Ovary (tissue), 3 donors: ENCODE results near the gene ALG2.

Experiments
- CTCF ChIP-seq, 3 donors: fragments of 450-650 bp in 2 of 3; fragments of 200-600 bp in 1 of 3; IDR thresholded peaks; one replicate each; pipeline versions ENCODE4 v1.5.1 to v1.8.0; 2016 to 2022; ENCODE audit warnings: antibody characterized with exemption in 3 of 3, mild to moderate bottlenecking in 1 of 3
- EP300 ChIP-seq: sonication (generic); formaldehyde crosslinking; IDR thresholded peaks from one replicate; pipeline ENCODE4 v1.6.1; 2017; ENCODE audit warnings: antibody characterized with exemption
- POLR2A ChIP-seq: fragments of 450-650 bp; IDR thresholded peaks from one replicate; pipeline ENCODE4 v1.6.1; 2017; ENCODE audit warnings: antibody characterized with exemption, mild to moderate bottlenecking, moderate library complexity
- donor health status: DM: no; HTN: no; CAD: no.

- TF ChIP-seq CTCF (IDR thresholded peaks at IDR 0.05): no peak
- no peak for TF ChIP-seq EP300
- no peak for TF ChIP-seq POLR2A
Observed at GRCh38 chr9:99167119-99167518, 54.6 kb downstream of the ALG2 start.
